ENCODE results near the gene CAV1.

CAV1 gene

DNA sequence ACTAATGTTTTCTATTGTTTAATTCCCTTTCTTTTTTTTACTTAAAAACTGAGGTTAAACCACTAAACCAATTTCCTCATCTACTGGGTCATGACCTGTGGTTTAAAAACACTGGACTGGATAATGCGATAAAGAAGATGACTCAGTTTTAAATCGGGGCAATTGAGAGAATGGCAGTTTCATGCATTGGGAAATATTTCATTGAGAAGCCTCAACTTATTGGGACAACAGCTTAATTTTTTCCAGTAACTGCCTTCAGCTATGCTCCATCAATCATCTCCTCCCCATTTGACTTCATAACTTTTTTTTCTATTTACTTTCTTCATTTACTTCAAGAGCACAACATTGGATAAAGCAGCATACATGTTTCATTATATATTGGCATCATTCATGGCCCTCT is 85.4 kb downstream of the CAV1 start:
- Histone ChIP-seq H3K4me1 (ENCODE audit: insufficient read depth, low read length, poor library complexity, severe bottlenecking) (no peaks in the 10 kb centered on the region), H2AFZ (ENCODE audit: low read length) (no peak overlapping the region), H3K79me2 (ENCODE audit: insufficient read depth, low read length) (no peaks in the 10 kb centered on the region), H4K20me1 (ENCODE audit: insufficient read depth, low read length, poor library complexity, severe bottlenecking) (no peaks in the 10 kb centered on the region), H3F3A (ENCODE audit: low read depth) (no peaks in the 10 kb centered on the region), H3K9ac (ENCODE audit: low read depth, low read length, poor library complexity, severe bottlenecking) (no peak overlapping the region), H3K36me3 (ENCODE audit: insufficient read depth, low read length) (no peaks in the 10 kb centered on the region), H3K4me2 (ENCODE audit: low read depth, low read length, poor library complexity, severe bottlenecking) (no peak overlapping the region), H3K4me3 (ENCODE audit: low read length, poor library complexity, severe bottlenecking) (no peak overlapping the region), H3K9me2 (replicated peaks; ENCODE audit: low read depth, low read length) (no peaks in the 10 kb centered on the region), H3K9me3 (ENCODE audit: insufficient read depth, low read depth, low read length) (no peaks in the 10 kb centered on the region), H3K27me3 (ENCODE audit: insufficient read depth, low read length, poor library complexity, severe bottlenecking) (no peaks in the 10 kb centered on the region)
- TF ChIP-seq, protein P1, sequence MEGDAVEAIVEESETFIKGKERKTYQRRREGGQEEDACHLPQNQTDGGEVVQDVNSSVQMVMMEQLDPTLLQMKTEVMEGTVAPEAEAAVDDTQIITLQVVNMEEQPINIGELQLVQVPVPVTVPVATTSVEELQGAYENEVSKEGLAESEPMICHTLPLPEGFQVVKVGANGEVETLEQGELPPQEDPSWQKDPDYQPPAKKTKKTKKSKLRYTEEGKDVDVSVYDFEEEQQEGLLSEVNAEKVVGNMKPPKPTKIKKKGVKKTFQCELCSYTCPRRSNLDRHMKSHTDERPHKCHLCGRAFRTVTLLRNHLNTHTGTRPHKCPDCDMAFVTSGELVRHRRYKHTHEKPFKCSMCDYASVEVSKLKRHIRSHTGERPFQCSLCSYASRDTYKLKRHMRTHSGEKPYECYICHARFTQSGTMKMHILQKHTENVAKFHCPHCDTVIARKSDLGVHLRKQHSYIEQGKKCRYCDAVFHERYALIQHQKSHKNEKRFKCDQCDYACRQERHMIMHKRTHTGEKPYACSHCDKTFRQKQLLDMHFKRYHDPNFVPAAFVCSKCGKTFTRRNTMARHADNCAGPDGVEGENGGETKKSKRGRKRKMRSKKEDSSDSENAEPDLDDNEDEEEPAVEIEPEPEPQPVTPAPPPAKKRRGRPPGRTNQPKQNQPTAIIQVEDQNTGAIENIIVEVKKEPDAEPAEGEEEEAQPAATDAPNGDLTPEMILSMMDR (conservative IDR thresholded peaks at IDR 0.05; ENCODE audit: low read length), result no peak
- TF ChIP-seq EZH2phosphoT487 (IDR thresholded peaks at IDR 0.05; ENCODE audit: borderline replicate concordance), result no peak

DNA sequence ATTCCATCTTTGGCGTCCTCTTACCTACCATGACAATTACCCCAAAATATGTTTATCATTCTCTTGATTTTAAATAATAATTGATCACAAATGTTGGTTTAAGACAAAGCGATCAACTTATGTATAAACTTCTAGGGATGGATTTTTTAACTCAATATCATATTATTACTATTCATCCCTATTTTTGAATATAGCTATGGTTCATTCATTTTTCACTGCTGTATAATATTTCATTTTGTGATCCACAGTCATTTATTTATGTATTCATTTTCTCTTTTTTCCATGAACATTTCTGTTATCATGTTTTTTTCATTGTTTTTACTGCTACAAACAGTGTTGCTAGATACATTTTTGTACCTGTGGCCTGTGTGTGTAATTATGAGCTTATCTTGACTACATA is 85.9 kb downstream of the CAV1 start:
- H3K36me3 ChIP-seq (ENCODE audit: insufficient read depth, low read length), result no peaks in the 10 kb centered on the region
- H3K79me2 ChIP-seq (ENCODE audit: insufficient read depth, low read length), result no peaks in the 10 kb centered on the region
- no peaks in the 10 kb centered on the region for H4K20me1 ChIP-seq (ENCODE audit: insufficient read depth, low read length, poor library complexity, severe bottlenecking)
- H3K4me1 ChIP-seq (ENCODE audit: insufficient read depth, low read length, poor library complexity, severe bottlenecking), result no peaks in the 10 kb centered on the region
- H3K4me2 ChIP-seq (ENCODE audit: low read depth, low read length, poor library complexity, severe bottlenecking), result no peak overlapping the region
- TF ChIP-seq, protein P1 (conservative IDR thresholded peaks at IDR 0.05; ENCODE audit: low read length), result no peak
- no peak for TF ChIP-seq EZH2phosphoT487 (IDR thresholded peaks at IDR 0.05; ENCODE audit: borderline replicate concordance)
- no peaks in the 10 kb centered on the region for H3K9me3 ChIP-seq (ENCODE audit: insufficient read depth, low read depth, low read length)
- no peak overlapping the region for H3K9ac ChIP-seq (ENCODE audit: low read depth, low read length, poor library complexity, severe bottlenecking)
- H3K27me3 ChIP-seq (ENCODE audit: insufficient read depth, low read length, poor library complexity, severe bottlenecking), result no peaks in the 10 kb centered on the region
- H3K9me2 ChIP-seq (replicated peaks; ENCODE audit: low read depth, low read length), result no peaks in the 10 kb centered on the region
- no peak overlapping the region for H3K4me3 ChIP-seq (ENCODE audit: low read length, poor library complexity, severe bottlenecking)
- H2AFZ ChIP-seq (ENCODE audit: low read length), result no peak overlapping the region
- H3F3A ChIP-seq (ENCODE audit: low read depth), result no peaks in the 10 kb centered on the region
